IMR-90 (cell line): ENCODE results near the gene TRAF1. TPM values are rescaled to one million over a fixed set of nuclear protein-coding genes. Genes with fewer than 3 reads are reported as not detected.

Experiments used
- ATAC-seq: fragments of 200-7000 bp; cut with Tn5 transposase; 2 replicates; pipeline ENCODE4 v1.9.1; 2020; ENCODE audit warnings: low read depth, mild to moderate bottlenecking, moderate library complexity
- BruUV-seq: library from RNA; stranded (reverse); fragments of 400-500 nt; replicated peaks from 2 replicates; lab custom pipeline; 2021; lab: Mats Ljungman, UMichigan
- CTCF ChIA-PET: fragments of 300-600 bp; formaldehyde crosslinking; extraction: SDS; loops from one replicate; lab custom pipeline; 2021; ENCODE audit warnings: antibody characterized with exemption; lab: Yijun Ruan, JAX
- POLR2A ChIA-PET: fragments of 300-600 bp; sonication (Branson Sonifier 250); formaldehyde crosslinking; loops from one replicate; lab custom pipeline; 2022; ENCODE audit warnings: antibody characterized with exemption; ENCODE audit not compliant: unreplicated experiment; lab: Charles Lee
- DNase-seq: peaks from one replicate; pipeline ENCODE4 v3.0.0; 2013
- H2AFZ ChIP-seq: replicated peaks from 2 replicates; pipeline ENCODE3; 2013; ENCODE audit warnings: low read length, mild to moderate bottlenecking; ENCODE audit not compliant: poor library complexity
- H2AK5ac ChIP-seq: 2 replicates; pipeline ENCODE4 v1.6.1; 2013; ENCODE audit warnings: low read depth, low read length, inconsistent platforms
- H2AK9ac ChIP-seq: replicated peaks from 2 replicates; pipeline ENCODE3; 2013; ENCODE audit warnings: mild to moderate bottlenecking, low read depth, low read length, moderate library complexity; ENCODE audit not compliant: poor library complexity
- H2BK120ac ChIP-seq: 2 replicates; pipeline ENCODE4 v1.6.1; 2013; ENCODE audit warnings: low read depth, low read length, inconsistent platforms
- H2BK15ac ChIP-seq: 3 replicates; pipeline ENCODE4 v1.6.1; 2013; ENCODE audit warnings: low read depth, low read length, inconsistent platforms
- H2BK20ac ChIP-seq: 2 replicates; pipeline ENCODE4 v1.6.1; 2013; ENCODE audit warnings: low read depth, mild to moderate bottlenecking, inconsistent platforms, low read length, moderate library complexity
- H2BK5ac ChIP-seq: 2 replicates; pipeline ENCODE4 v1.6.1; 2013; ENCODE audit warnings: mild to moderate bottlenecking, low read depth, low read length, inconsistent platforms; ENCODE audit not compliant: poor library complexity, severe bottlenecking
- H3K14ac ChIP-seq: replicated peaks from 2 replicates; pipeline ENCODE4 v1.6.1; 2013; ENCODE audit warnings: low read depth, low read length, inconsistent platforms
- H3K18ac ChIP-seq: 2 replicates; pipeline ENCODE4 v1.6.1; 2013; ENCODE audit warnings: low read depth, low read length, control low read depth
- H3K23ac ChIP-seq: 2 replicates; pipeline ENCODE4 v1.6.1; 2013; ENCODE audit warnings: low read depth, low read length, inconsistent platforms
- H3K27ac ChIP-seq: 2 replicates; pipeline ENCODE4 v1.5.1; 2013; ENCODE audit warnings: mild to moderate bottlenecking, control low read depth, low read length; ENCODE audit not compliant: insufficient read depth
- H3K27me3 ChIP-seq: 2 replicates; pipeline ENCODE4 v1.6.1; 2013; ENCODE audit warnings: low read length; ENCODE audit not compliant: control insufficient read depth, insufficient read depth
- H3K36me3 ChIP-seq: 2 replicates; pipeline ENCODE4 v1.6.1; 2013; ENCODE audit warnings: low read length, mixed read lengths; ENCODE audit not compliant: control insufficient read depth, insufficient read depth
- H3K4ac ChIP-seq: 2 replicates; pipeline ENCODE4 v1.6.1; 2013; ENCODE audit warnings: low read depth, low read length, inconsistent platforms
- H3K4me1 ChIP-seq: 2 replicates; pipeline ENCODE4 v1.6.1; 2013; ENCODE audit warnings: low read length, mixed read lengths; ENCODE audit not compliant: control insufficient read depth, insufficient read depth
- H3K4me2 ChIP-seq: 2 replicates; pipeline ENCODE4 v1.6.1; 2013; ENCODE audit warnings: low read depth, mild to moderate bottlenecking, control low read depth, low read length, moderate library complexity
- H3K4me3 ChIP-seq: 2 replicates; pipeline ENCODE4 v1.5.1; 2013; ENCODE audit warnings: low read depth, mild to moderate bottlenecking, control low read depth, low read length, moderate library complexity; ENCODE audit not compliant: insufficient read depth
- H3K56ac ChIP-seq: 2 replicates; pipeline ENCODE4 v1.6.1; 2013; ENCODE audit warnings: low read length, inconsistent platforms; ENCODE audit not compliant: insufficient read depth; ENCODE audit errors: extremely low read depth
- H3K79me1 ChIP-seq, 2 experiments: 2 replicates each; pipeline ENCODE4 v1.6.1; 2013; ENCODE audit warnings: low read length in 2 of 2, inconsistent platforms in 1 of 2, low read depth in 1 of 2
- H3K9ac ChIP-seq: 2 replicates; pipeline ENCODE4 v1.6.1; 2013; ENCODE audit warnings: low read depth, low read length, control low read depth
- H3K9me1 ChIP-seq: 2 replicates; pipeline ENCODE4 v1.6.1; 2013; ENCODE audit warnings: low read length, inconsistent platforms; ENCODE audit not compliant: insufficient read depth
- H3K9me3 ChIP-seq: 2 replicates; pipeline ENCODE4 v1.6.1; 2013; ENCODE audit warnings: low read length; ENCODE audit not compliant: control insufficient read depth, insufficient read depth
- H4K20me1 ChIP-seq: 2 replicates; pipeline ENCODE4 v1.6.1; 2013; ENCODE audit warnings: low read length, inconsistent platforms; ENCODE audit not compliant: insufficient read depth
- H4K5ac ChIP-seq: 2 replicates; pipeline ENCODE4 v1.6.1; 2013; ENCODE audit warnings: mild to moderate bottlenecking, low read depth, low read length, control low read depth
- H4K8ac ChIP-seq, 2 experiments: 2 replicates each; pipeline ENCODE4 v1.6.1; 2013; ENCODE audit warnings: low read depth in 2 of 2, low read length in 2 of 2, control low read depth in 1 of 2, inconsistent platforms in 1 of 2
- H4K91ac ChIP-seq: 2 replicates; pipeline ENCODE4 v1.6.1; 2013; ENCODE audit warnings: low read depth, low read length, inconsistent platforms; ENCODE audit not compliant: insufficient read depth
- BHLHE40 ChIP-seq: fragments of 150-350 bp; IDR thresholded peaks from 2 replicates; pipeline ENCODE4 v1.6.1; 2016; ENCODE audit warnings: mild to moderate bottlenecking, low read depth, low read length
- CEBPB ChIP-seq: IDR thresholded peaks from 2 replicates; pipeline ENCODE4 v1.6.1; 2012; ENCODE audit warnings: low read depth, low read length, improper control_type of control experiment
- MAZ ChIP-seq: IDR thresholded peaks from 2 replicates; pipeline ENCODE4 v1.6.1; 2012; ENCODE audit warnings: low read depth, mild to moderate bottlenecking, low read length, improper control_type of control experiment, moderate library complexity, borderline replicate concordance
- RCOR1 ChIP-seq: IDR thresholded peaks from 2 replicates; pipeline ENCODE4 v1.6.1; 2012; ENCODE audit warnings: mild to moderate bottlenecking, low read length, improper control_type of control experiment; ENCODE audit not compliant: insufficient replicate concordance
- SMC3 ChIP-seq: fragments of 150-350 bp; IDR thresholded peaks from 2 replicates; pipeline ENCODE4 v1.6.1; 2016; ENCODE audit warnings: low read depth, mild to moderate bottlenecking, antibody characterized with exemption, low read length, moderate library complexity
- WGBS, 2 experiments: methylation state at CpG; one replicate each; pipeline versions ENCODE4 v1.1.5 to v1.1.7; 2013; ENCODE audit warnings: missing lambda C conversion rate in 2 of 2; ENCODE audit not compliant: insufficient read length in 1 of 2; ENCODE audit errors: extremely low coverage in 2 of 2; 5-methylcytosine and 5-hydroxymethylcytosine counted together
- dilution Hi-C: fragments of 300-500 bp; cut with HindIII; formaldehyde crosslinking; loops from one replicate; pipeline ENCODE4 v1.14.3; 2018; ENCODE audit warnings: low sequenced_read_pairs; ENCODE audit not compliant: unreplicated experiment
- in situ Hi-C: fragments of 300-500 bp; cut with MboI; formaldehyde crosslinking; loops from 3 replicates; pipeline ENCODE4 v1.14.3; 2019; ENCODE audit warnings: low sequenced_read_pairs, inconsistent platforms, mixed read lengths
- intact Hi-C: fragments of 100-400 bp; cut with micrococcal nuclease; formaldehyde crosslinking; loops from 2 replicates; pipeline ENCODE4 v1.10.0; 2022
- polyA plus RNA-seq, 3 experiments: library from polyadenylated mRNA; depleted of rRNA; stranded (reverse); fragments of >200 nt; gene quantifications; 2 replicates each; pipeline ENCODE4 v1.2.3, GENCODE V29; 2012; ENCODE audit warnings: low replicate concordance in 1 of 3
- total RNA-seq: library from RNA; depleted of rRNA; stranded (reverse); fragments of >200 nt; gene quantifications from 2 replicates; pipeline ENCODE4 v1.2.3, GENCODE V29; 2012

TRAF1 gene
- total and polyA plus RNA-seq, 2 of the 4 experiments (the other 2 are of a cell fraction), result 3.9 to 4.1 TPM

DNA sequence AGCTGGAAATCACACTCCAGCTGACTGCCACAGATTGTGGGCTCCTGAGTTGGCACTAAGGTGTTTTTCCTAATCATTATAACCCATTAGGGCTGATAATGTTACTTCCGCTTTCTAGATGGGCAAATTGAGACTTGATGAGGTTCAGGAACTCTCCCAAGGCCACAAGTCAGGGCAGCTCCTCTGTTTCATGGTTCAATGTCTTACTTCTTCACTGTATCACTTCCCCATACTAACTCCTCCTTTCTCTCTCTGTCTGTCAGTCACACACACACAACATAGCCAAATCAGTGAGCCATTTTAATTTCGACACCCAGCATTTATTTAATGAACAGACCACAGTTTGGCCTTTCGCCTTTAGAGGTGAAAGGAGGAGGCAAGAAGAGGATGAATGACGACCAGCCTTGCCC lies 17.8 kb upstream of the TRAF1 start:
- Histone ChIP-seq H3K27me3 (no peaks in the 10 kb centered on the region), H2AK9ac (no peak overlapping the region), H3K4me2 (no peak overlapping the region), H3K36me3 (no peaks in the 10 kb centered on the region), H3K14ac (0 out of 2 replicates have a peak overlapping the region, but pooled peaks have one; percentile 32), H3K9me1 (peaks cover 20% of the 10 kb centered on the region), H3K18ac (peak overlapping the region; percentile 40; the same call in 1 of the 2 replicates), H2AK5ac (0 out of 2 replicates have a peak overlapping the region, but pooled peaks have one; percentile 40), H4K91ac (no peak overlapping the region), H2BK5ac (no peak overlapping the region), H3K9me3 (no peaks in the 10 kb centered on the region), H2BK120ac (no peak overlapping the region), H4K5ac (no peak overlapping the region), H3K4ac (no peak overlapping the region; the same call in 1 of the 2 replicates), H4K20me1 (no peaks in the 10 kb centered on the region), H3K4me3 (no peak overlapping the region), H3K4me1 (peaks cover 20% of the 10 kb centered on the region), H3K27ac (no peak overlapping the region), H4K8ac (no peak overlapping the region), H3K23ac (no peak overlapping the region), H2AFZ (no peak overlapping the region), H3K56ac (no peak overlapping the region), H3K9ac (no peak overlapping the region), H2BK20ac (0 out of 2 replicates have a peak overlapping the region, but pooled peaks have one; percentile 54), H2BK15ac (peak overlapping the region; percentile 70; the same call in 1 of the 3 replicates), H3K79me1 (no peaks in the 10 kb centered on the region)
- CTCF ChIA-PET, result no interaction called here
- intact Hi-C loops, result no loop called here
- dilution Hi-C loops, result no loop called here
- TF ChIP-seq RCOR1 (no peak), MAZ (no peak), BHLHE40 (no peak), SMC3 (no peak), CEBPB (no peak)
- ATAC-seq, result no peak
- POLR2A ChIA-PET, result no interaction called here
- in situ Hi-C loops, result no loop called here
- no CpG with 5 or more reads among the region's 4 CpGs for WGBS, 2 experiments
- no peak for DNase-seq
- BruUV-seq, result no TSS peak
